Aortic smooth muscle cell (primary cell): ENCODE data around the gene SLCO1B3. TPM values are rescaled to one million over a fixed set of nuclear protein-coding genes. Genes with fewer than 3 reads are reported as not detected.

ENCODE experiments used
- total RNA-seq: library from RNA; depleted of rRNA; stranded (reverse); fragments of >200 nt; gene quantifications from 2 replicates; pipeline ENCODE4 v1.2.3, GENCODE V29; 2014

Gene SLCO1B3
- not detected in 2 replicates for total RNA-seq

GRCh38 chr12:20810487-20810886, at the start of gene SLCO1B3:
TSS of gene SLCO1B3 (plus strand) at chr12:20810705. CDS start at chr12:20815739, 5,034 bp downstream.

Other genes with a start within 250 kb of the SLCO1B3 start
- 2.2 and 2.6 TPM in 2 replicates for gene SLCO1C1, start 115.4 kb upstream of the SLCO1B3 start, total RNA-seq